D721Med (cell line): ENCODE measurements around the gene TPD52L2.
"Not testable (repeated sequence)": the region's sequence is repeated elsewhere in the genome, so short reads cannot be mapped to it uniquely, and the experiment has no call there.

Source experiments
- DNase-seq: peaks from one replicate; pipeline ENCODE4 v3.0.0; 2011; ENCODE audit warnings: low spot score; ENCODE audit not compliant: insufficient read length
- FAIRE-seq: peaks from 2 replicates; lab custom pipeline; 2011; peaks lifted over from hg19 to GRCh38; lab: Jason Lieb, UNC
- CTCF ChIP-seq: IDR thresholded peaks from 2 replicates; pipeline ENCODE4 v1.5.1; 2012; ENCODE audit warnings: mild to moderate bottlenecking, control low read depth; ENCODE audit not compliant: insufficient read depth; ENCODE audit errors: missing control alignments

Gene TPD52L2

GRCh38 chr20:63926298-63926697 lies 61.2 kb downstream of the TPD52L2 start:
- TF ChIP-seq CTCF = no peak
- DNase-seq (no peak), FAIRE-seq (no peak)

GRCh38 chr20:63929071-63929470 lies 64.0 kb downstream of the TPD52L2 start:
- DNase-seq (no peak), FAIRE-seq (no peak)

DNA sequence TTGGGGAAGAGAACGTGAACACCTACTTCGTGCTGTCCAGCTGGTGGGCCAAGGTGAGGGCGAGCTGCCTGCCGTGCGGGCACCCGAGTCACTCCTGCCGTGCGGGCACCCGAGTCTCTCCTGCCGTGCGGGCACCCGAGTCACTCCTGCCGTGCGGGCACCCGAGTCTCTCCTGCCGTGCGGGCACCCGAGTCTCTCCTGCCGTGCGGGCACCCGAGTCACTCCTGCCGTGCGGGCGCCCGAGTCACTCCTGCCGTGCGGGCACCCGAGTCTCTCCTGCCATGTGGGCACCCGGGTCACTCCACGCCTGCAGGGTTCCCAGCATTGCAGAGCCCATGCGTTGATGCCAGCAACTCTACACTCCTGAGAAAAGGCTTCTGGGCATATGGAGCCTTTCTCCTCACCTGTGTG lies 64.4 kb downstream of the TPD52L2 start:
- DNase-seq, FAIRE-seq: not testable (repeated sequence)

More at GRCh38 chr20:63929071-63929470, 64.0 kb downstream of the TPD52L2 start:
- no peak for TF ChIP-seq CTCF

DNA sequence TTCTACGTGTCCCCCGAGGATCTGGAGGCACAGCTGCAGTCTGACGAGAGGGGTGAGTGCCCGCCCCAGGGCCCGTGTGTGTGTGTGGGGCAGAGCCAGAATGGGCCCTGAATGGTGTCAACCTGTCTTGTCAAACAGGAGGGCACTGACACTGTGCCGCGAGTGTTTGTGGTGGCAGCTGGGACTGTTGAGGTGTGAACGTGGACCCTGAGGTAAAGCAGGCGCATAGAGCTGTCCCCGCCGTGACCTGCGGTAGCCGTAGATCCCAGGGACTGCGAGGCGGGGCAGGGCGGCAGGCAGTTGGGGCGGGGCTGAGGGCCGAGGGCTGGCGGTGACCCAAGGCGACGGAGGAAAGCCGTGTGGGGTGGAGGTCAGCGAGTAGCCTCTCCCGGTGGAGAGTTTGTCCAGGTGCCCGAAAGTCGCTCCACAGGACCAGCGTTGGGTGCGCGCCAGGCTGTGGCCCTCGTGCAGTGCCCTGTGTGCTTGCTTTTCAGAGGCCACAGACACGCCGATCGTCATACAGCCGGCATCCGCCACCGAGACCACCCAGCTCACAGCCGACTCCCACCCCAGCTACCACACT lies 66.0 kb downstream of the TPD52L2 start:
- no peak for TF ChIP-seq CTCF
- FAIRE-seq (no peak), DNase-seq (no peak)

DNA sequence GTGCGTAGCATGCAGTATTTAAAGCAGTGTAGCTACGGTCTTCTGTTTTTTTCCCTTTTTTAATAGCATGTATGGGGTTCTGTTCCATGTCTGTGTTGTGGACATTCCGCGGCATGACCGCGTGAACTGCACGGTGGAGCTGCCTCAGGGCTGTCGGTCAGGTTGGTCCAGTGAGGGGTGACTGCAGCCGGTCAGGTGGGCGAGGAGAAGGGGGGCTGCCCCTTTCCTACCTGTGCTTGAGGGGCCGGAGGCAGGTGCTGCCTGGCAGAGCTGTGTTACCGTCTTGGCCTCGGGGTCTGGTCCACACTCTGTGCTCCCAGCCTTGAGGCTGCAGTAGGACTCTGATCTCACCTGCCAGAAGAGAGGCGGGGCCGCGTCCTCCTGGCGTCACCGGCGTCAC lies 66.7 kb downstream of the TPD52L2 start:
- FAIRE-seq = no peak
- no peak for DNase-seq
- TF ChIP-seq CTCF = no peak

- no peak for TF ChIP-seq CTCF
- DNase-seq = no peak
- FAIRE-seq = no peak
Observed at GRCh38 chr20:63932606-63933160, 67.6 kb downstream of the TPD52L2 start.

DNA sequence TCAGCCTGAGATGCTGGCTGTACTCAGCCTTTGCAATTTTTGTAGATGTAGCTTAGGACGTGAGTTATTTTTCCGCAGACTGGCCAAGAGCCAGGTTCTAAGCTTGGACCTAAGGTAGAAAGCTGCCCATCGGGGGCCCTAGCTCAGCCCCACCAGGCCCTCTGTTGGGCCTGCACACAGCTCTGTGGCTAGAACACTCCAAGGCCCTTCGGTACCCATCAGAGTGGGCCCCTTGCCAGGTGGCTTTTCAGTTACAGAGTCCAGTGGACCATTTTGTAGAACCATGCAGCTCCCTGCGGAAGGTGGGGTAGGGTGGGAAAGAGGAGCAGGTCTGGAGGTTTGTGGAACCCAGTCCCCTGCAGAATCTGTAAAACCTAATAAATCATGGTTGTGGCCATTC lies 68.6 kb downstream of the TPD52L2 start:
- TF ChIP-seq CTCF = no peak
- DNase-seq (no peak), FAIRE-seq (no peak)
